GM19452 (cell line): ENCODE measurements around the gene PRDM15.
A peak's percentile ranks its signal among the peaks of the same experiment; 100 is the strongest.

Experiments used
- ATAC-seq: cut with Tn5 transposase; IDR thresholded peaks from one replicate; pipeline ENCODE4 v1.9.1; 2021; ENCODE audit not compliant: unreplicated experiment

PRDM15 gene

GRCh38 chr21:41846033-41846317, 33.2 kb downstream of the PRDM15 start:
- ATAC-seq = no peak

GRCh38 chr21:41845310-41846032, 33.7 kb downstream of the PRDM15 start:
- ATAC-seq = no peak

- ATAC-seq = no peak
Measured at GRCh38 chr21:41843584-41843983, 35.6 kb downstream of the PRDM15 start.

GRCh38 chr21:41840880-41841279, 38.3 kb downstream of the PRDM15 start:
- no peak for ATAC-seq

GRCh38 chr21:41839387-41840000, 39.6 kb downstream of the PRDM15 start:
- no peak for ATAC-seq

GRCh38 chr21:41837756-41838297, 41.3 kb downstream of the PRDM15 start:
- no peak for ATAC-seq

GRCh38 chr21:41836166-41837015, 42.8 kb downstream of the PRDM15 start:
- ATAC-seq = no peak

- ATAC-seq = no peak
Measured at GRCh38 chr21:41835711-41836154, 43.4 kb downstream of the PRDM15 start.

GRCh38 chr21:41834926-41835663, 44.0 kb downstream of the PRDM15 start:
- ATAC-seq = no peak

- ATAC-seq = no peak
Measured at GRCh38 chr21:41834252-41834925, 44.8 kb downstream of the PRDM15 start.

GRCh38 chr21:41833497-41834115, 45.5 kb downstream of the PRDM15 start:
- ATAC-seq = peak; percentile 76

GRCh38 chr21:41832596-41833496, 46.3 kb downstream of the PRDM15 start:
- ATAC-seq = peak; percentile 46

GRCh38 chr21:41831866-41832595, 47.1 kb downstream of the PRDM15 start:
- no peak for ATAC-seq

- ATAC-seq = no peak
Measured at GRCh38 chr21:41831453-41831831, 47.7 kb downstream of the PRDM15 start.

- no peak for ATAC-seq
Measured at GRCh38 chr21:41830764-41831452, 48.2 kb downstream of the PRDM15 start.

- no peak for ATAC-seq
Measured at GRCh38 chr21:41830145-41830707, 48.9 kb downstream of the PRDM15 start.

GRCh38 chr21:41828884-41829360, 50.2 kb downstream of the PRDM15 start:
- ATAC-seq = no peak
